HG03354 (cell line): ENCODE measurements around the gene NNAT.

Source experiments
- ATAC-seq: cut with Tn5 transposase; IDR thresholded peaks from one replicate; pipeline ENCODE4 v1.9.1; 2021; ENCODE audit warnings: mild to moderate bottlenecking; ENCODE audit not compliant: unreplicated experiment, poor library complexity, severe bottlenecking

The NNAT gene

GRCh38 chr20:37560629-37561028 is 39.6 kb downstream of the NNAT start:
- no peak for ATAC-seq

- no peak for ATAC-seq
These were observed 41.8 kb downstream of the NNAT start for GRCh38 chr20:37562695-37563480.

- no peak for ATAC-seq
These were observed 43.0 kb downstream of the NNAT start for GRCh38 chr20:37564016-37564387.

- ATAC-seq = no peak
These were observed 43.5 kb downstream of the NNAT start for GRCh38 chr20:37564388-37565133.

- no peak for ATAC-seq
These were observed 44.2 kb downstream of the NNAT start for GRCh38 chr20:37565134-37565811.

- no peak for ATAC-seq
These were observed 45.7 kb downstream of the NNAT start for GRCh38 chr20:37566590-37567330.

- ATAC-seq = no peak
These were observed 46.2 kb downstream of the NNAT start for GRCh38 chr20:37567331-37567665.

- ATAC-seq = no peak
These were observed 46.9 kb downstream of the NNAT start for GRCh38 chr20:37567671-37568588.

- no peak for ATAC-seq
These were observed 49.4 kb downstream of the NNAT start for GRCh38 chr20:37570419-37570818.

- ATAC-seq = no peak
These were observed 50.0 kb downstream of the NNAT start for GRCh38 chr20:37571033-37571432.
